CD4-positive, alpha-beta T cell treated with Interleukin-17A for 4 hours (primary cell): Measurements from ENCODE around the gene GNAI1.

Experiments
- DNase-seq: peaks from one replicate; pipeline ENCODE4 v3.0.0-alpha.2; 2020; ENCODE audit warnings: mixed read lengths

Gene GNAI1

DNA sequence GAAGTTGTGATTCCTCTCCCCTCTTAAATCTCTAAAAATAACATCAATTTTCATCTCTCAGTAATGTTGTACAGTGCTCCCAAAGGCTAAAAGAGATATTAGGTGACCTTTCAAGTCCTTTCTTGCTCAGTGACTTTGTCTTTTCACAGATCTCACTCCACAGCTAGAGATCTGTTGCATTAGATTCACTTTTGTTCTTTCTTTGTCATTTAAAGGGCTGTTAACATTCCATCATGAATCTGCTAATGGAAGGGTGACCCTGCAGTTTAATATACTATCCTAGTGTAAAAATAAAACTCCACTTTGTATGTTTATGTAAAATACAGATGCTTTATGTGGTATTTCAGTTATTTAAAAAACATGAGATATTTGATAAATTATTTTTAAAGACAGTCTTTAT lies 30.5 kb downstream of the GNAI1 start:
- DNase-seq: no peak

DNA sequence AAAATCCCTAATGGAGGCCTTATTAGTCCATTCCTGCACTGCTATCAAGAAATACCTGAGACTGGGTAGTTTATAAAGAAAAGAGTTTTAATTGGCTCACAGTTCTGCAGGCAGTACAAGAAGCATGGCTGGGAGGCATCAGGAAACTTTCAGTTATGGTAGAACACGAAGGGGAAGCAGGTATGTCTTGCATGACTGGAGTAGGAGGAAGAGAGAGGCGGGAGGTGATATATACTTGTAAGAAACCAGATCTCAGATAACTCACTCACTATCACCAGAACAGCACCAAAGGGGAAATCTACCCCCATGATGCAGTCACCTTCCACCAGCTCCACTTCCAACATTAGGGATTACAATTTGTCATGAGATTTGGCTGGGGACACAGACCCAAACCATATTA lies 35.8 kb downstream of the GNAI1 start:
- no peak for DNase-seq

- DNase-seq: no peak
These were observed 37.8 kb downstream of the GNAI1 start for GRCh38 chr7:80172387-80172786.

DNA sequence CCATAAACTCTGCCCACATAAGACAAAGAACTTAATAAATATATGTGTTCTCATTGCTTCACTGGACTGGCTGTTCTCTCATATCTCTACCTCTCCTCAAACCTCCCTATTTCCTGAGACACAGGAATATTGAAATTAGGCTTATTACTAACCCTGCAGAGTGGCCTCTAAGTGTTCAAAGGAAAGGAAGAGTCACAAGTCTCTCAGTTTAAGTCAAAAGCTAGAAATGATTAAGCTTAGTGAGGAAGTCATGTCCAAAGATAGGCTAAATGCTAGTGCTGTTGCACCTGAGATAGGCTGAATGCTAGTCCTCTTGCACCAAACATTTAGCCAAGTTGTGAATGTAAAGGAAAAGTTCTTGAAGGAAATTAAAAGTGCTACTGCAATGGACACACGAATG lies 41.1 kb downstream of the GNAI1 start:
- DNase-seq: no peak

- DNase-seq: no peak
These were observed 46.8 kb downstream of the GNAI1 start for GRCh38 chr7:80181411-80181810.

DNA sequence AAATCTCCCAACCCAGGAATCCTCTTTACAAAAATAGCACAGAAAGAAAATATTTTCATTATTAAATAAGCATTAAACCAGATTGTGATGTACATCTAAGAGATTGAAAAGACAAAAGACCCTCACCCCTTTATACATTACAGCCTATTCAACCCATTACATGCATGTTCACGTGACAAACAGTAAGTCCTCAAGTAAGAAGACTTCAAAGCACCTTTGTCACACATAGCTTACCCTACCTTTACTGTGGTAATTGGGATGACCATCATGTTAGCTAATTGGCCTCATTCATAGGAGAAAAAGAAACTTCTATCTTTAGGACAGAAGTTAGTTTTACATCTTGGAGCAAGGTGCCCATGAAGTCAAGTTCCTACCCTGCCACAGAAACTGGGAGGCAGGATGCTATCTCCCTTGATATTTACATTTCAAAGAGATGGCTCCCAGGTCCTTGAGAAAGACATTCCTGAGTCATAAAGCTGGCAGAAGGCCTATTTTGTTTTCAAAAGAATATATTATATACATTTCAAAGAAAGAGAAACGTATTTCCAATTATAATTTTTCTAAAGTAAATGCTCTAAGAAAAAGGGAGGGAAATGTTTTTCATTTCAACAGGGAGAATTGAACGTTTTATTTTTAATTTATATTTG lies 48.1 kb downstream of the GNAI1 start:
- no peak for DNase-seq

DNA sequence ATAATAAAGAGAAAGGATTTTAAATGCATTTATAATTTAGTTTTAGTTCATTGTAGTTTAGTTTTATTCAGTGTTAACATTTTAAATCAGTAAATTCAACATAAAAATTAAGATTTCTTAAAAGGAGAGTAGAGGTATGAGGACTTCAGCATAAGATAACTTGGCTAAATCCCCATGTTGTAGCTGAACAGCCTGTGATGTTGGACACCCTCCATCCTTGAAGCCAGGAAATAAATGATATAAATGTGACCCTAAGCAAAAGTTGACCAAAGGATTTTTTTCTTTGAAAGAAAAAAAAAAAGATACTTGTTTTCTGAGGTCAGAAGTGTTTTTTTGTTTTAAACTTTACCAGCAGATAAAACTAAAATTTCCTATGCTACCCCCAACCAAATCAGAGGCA lies 48.7 kb downstream of the GNAI1 start:
- no peak for DNase-seq

- no peak for DNase-seq
These were observed 49.5 kb downstream of the GNAI1 start for GRCh38 chr7:80183900-80184685.

GRCh38 chr7:80184693-80185092 lies 50.1 kb downstream of the GNAI1 start:
- DNase-seq: no peak

GRCh38 chr7:80185571-80185970 lies 50.9 kb downstream of the GNAI1 start:
- no peak for DNase-seq

DNA sequence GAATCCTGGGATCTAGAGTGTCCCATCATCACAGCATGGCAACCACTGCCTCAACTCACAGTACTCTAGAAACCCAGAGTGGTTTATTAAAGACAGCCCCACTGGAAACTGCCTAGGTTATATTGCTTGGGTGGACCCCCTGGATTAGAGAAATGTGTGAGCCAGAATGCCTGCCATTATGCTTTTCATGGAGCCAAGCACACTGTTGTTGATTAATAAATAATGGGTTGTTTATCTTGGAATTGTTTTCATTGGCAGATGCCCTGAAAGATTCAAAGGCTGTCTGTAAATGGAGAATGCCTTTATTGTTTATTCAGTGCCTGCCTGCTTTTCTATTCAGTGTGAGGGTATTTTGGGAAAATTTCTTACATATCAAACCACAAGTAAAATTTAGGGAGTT lies 52.1 kb downstream of the GNAI1 start:
- no peak for DNase-seq

DNA sequence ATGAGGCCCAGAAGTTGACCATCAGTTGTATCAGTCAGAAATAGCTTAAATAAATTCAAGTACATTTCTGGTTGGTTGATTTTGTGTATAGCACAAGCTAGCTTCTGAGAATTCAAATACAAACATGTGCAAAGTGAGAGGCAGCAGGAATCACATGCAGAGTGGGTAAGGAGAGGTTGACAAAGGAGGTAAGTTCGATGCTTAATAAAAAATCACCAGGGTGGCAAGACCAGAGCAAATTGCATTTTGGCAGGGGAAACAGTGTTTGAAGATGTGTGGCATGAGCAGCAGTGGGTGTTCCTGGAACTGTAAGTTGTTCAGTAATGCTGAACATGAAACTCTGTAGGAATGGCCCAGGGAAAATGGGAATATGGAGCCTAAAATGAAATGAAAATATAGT lies 52.6 kb downstream of the GNAI1 start:
- no peak for DNase-seq

- no peak for DNase-seq
These were observed 53.1 kb downstream of the GNAI1 start for GRCh38 chr7:80187727-80188126.

GRCh38 chr7:80189638-80190037 lies 55.0 kb downstream of the GNAI1 start:
- no peak for DNase-seq

DNA sequence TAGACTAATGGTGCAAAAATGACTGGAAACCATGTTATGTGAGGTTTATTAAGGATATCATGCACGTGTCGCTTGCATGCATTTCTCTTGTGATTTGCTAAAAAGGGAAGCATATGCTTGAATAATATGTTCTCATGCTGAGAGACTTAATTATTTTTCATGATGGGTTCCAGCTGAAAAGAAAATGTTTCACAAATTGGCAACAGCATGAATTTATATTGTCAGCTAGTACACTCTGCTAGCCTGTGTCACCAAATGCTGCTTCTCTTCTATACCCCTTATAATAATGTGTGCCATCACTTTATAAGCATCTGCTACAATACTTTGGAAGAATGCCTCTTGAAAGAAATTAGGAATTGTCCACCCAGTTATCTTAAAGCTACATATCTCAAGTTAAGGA lies 63.0 kb downstream of the GNAI1 start:
- DNase-seq: no peak

- DNase-seq: no peak
These were observed 64.4 kb downstream of the GNAI1 start for GRCh38 chr7:80199051-80199450.

GRCh38 chr7:80204454-80204853 lies 69.8 kb downstream of the GNAI1 start:
- no peak for DNase-seq

DNA sequence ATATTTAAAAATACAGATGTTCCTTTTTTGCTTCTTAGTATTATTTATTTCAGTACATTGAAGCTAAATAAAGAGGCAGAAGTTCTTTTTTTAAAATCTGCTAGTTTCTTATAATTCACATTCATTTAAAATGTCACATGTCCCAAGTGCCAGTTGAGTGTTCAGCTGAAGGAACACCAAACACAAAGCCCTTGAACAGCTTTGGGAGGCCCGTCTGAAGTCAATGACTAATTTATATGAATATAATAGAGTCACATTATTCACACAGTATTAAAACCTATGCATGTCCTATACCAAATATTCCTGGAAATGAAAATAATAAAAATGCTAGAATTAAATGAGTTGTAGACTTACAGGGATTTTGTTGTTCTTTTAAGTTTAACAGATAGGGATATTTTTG lies 70.3 kb downstream of the GNAI1 start:
- DNase-seq: no peak

- DNase-seq: no peak
These were observed 72.1 kb downstream of the GNAI1 start for GRCh38 chr7:80206763-80207162.

GRCh38 chr7:80207501-80207900 lies 72.9 kb downstream of the GNAI1 start:
- DNase-seq: no peak

GRCh38 chr7:80208700-80209099 lies 74.1 kb downstream of the GNAI1 start:
- no peak for DNase-seq

GRCh38 chr7:80210400-80210799 lies 75.8 kb downstream of the GNAI1 start:
- DNase-seq: no peak

DNA sequence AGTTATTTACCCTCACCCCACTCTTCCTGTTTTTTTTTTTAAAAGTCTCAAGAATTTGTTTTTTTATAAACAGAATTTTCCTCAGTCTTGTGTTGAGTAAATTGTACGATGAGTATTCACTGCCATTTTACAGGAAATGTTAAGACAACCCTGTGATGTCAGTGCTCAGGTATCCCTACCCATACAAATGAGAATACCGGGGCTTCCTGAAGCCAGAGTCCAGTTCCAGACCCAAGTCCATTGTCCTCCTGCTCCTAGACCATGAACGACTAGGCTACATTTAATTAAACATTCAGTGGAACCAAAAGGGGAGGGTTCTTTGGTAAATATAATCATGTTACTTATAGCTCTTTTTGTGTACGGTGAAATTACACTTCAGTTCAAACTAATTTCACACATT lies 79.2 kb downstream of the GNAI1 start:
- no peak for DNase-seq

- no peak for DNase-seq
These were observed 81.1 kb downstream of the GNAI1 start for GRCh38 chr7:80215734-80216133.
